SHP77 (cell line): ENCODE results near the gene PIK3IP1.

ENCODE experiments used
- DNase-seq, 2 experiments: peaks; one replicate each; lab custom pipeline; 2025; lab: John Stamatoyannopoulos, UW

The PIK3IP1 gene

GRCh38 chr22:31278626-31279326, 13.5 kb downstream of the PIK3IP1 start:
- DNase-seq = no peak

GRCh38 chr22:31278151-31278621, 14.1 kb downstream of the PIK3IP1 start:
- DNase-seq = no peak

- no peak for DNase-seq
Observed at GRCh38 chr22:31277741-31278140, 14.5 kb downstream of the PIK3IP1 start.

GRCh38 chr22:31276426-31277167, 15.7 kb downstream of the PIK3IP1 start:
- DNase-seq = no peak

GRCh38 chr22:31275576-31275975, 16.7 kb downstream of the PIK3IP1 start:
- no peak for DNase-seq

- no peak for DNase-seq
Observed at GRCh38 chr22:31275018-31275417, 17.3 kb downstream of the PIK3IP1 start.

- DNase-seq = no peak
Observed at GRCh38 chr22:31274017-31274416, 18.3 kb downstream of the PIK3IP1 start.

GRCh38 chr22:31272522-31273446, 19.5 kb downstream of the PIK3IP1 start:
- DNase-seq = peak; percentile 34 to 37

GRCh38 chr22:31271485-31271884, 20.8 kb downstream of the PIK3IP1 start:
- DNase-seq = no peak

- DNase-seq = no peak
Observed at GRCh38 chr22:31271026-31271425, 21.3 kb downstream of the PIK3IP1 start.

GRCh38 chr22:31269892-31270579, 22.3 kb downstream of the PIK3IP1 start:
- DNase-seq = no peak

GRCh38 chr22:31268281-31268680, 24.0 kb downstream of the PIK3IP1 start:
- DNase-seq = no peak

- no peak for DNase-seq
Observed at GRCh38 chr22:31263896-31264640, 28.2 kb downstream of the PIK3IP1 start.

- no peak for DNase-seq
Observed at GRCh38 chr22:31262312-31263133, 29.8 kb downstream of the PIK3IP1 start.

- no peak for DNase-seq
Observed at GRCh38 chr22:31260474-31260856, 31.8 kb downstream of the PIK3IP1 start.

- DNase-seq = no peak
Observed at GRCh38 chr22:31259798-31260473, 32.4 kb downstream of the PIK3IP1 start.

GRCh38 chr22:31253949-31254348, 38.3 kb downstream of the PIK3IP1 start:
- DNase-seq = peak; percentile 64 to 71

GRCh38 chr22:31250740-31251600, 41.3 kb downstream of the PIK3IP1 start:
- no peak for DNase-seq
